GM12878 (cell line): ENCODE data around the gene DCAF7. TPM values are rescaled to one million over a fixed set of nuclear protein-coding genes. Genes with fewer than 3 reads are reported as not detected.

ENCODE experiments used
- ATAC-seq: fragments of 200-7000 bp; cut with Tn5 transposase; 3 replicates; pipeline ENCODE4 v1.9.1; 2020; ENCODE audit warnings: mild to moderate bottlenecking, moderate library complexity
- BruUV-seq: library from RNA; stranded (reverse); fragments of 400-500 nt; replicated peaks from 2 replicates; lab custom pipeline; 2021; lab: Mats Ljungman, UMichigan
- CTCF ChIA-PET: fragments of 300-600 bp; sonication (Branson Sonifier 250); formaldehyde crosslinking; extraction: SDS; loops from one replicate; lab custom pipeline; 2021; ENCODE audit warnings: inconsistent platforms; lab: Yijun Ruan, JAX
- POLR2A ChIA-PET: fragments of 350-600 bp; formaldehyde crosslinking; extraction: SDS; loops from one replicate; lab custom pipeline; 2021; ENCODE audit warnings: inconsistent platforms; lab: Charles Lee
- RAD21 ChIA-PET: fragments of 300-600 bp; sonication (Branson Sonifier 250); formaldehyde crosslinking; loops from one replicate; lab custom pipeline; 2023; ENCODE audit warnings: antibody characterized with exemption; ENCODE audit not compliant: unreplicated experiment; lab: Charles Lee
- SMC1A ChIA-PET: fragments of 300-600 bp; sonication (Branson Sonifier 250); formaldehyde crosslinking; loops from one replicate; lab custom pipeline; 2023; ENCODE audit not compliant: unreplicated experiment, uncharacterized antibody; lab: Charles Lee
- DNase-seq: peaks from one replicate; pipeline ENCODE4 v3.0.0-alpha.2; 2011; ENCODE audit warnings: low read depth, low spot score
- FAIRE-seq: peaks from 3 replicates; lab custom pipeline; 2011; peaks lifted over from hg19 to GRCh38; lab: Jason Lieb, UNC
- H2AFZ ChIP-seq: 2 replicates; pipeline ENCODE4 v1.6.0; 2011; ENCODE audit warnings: low read depth, low read length, control low read depth; ENCODE audit not compliant: control insufficient read depth
- H3K27ac ChIP-seq: 2 replicates; pipeline ENCODE4 v1.5.1; 2011; ENCODE audit warnings: control low read depth; ENCODE audit not compliant: control insufficient read depth, insufficient read depth
- H3K27me3 ChIP-seq, 2 experiments: replicated peaks in 1 of 2; 2 replicates each; pipeline versions ENCODE4 v1.6.0 to v1.6.1; 2011; ENCODE audit warnings: low read length in 1 of 2; ENCODE audit not compliant: control insufficient read depth in 2 of 2, insufficient read depth in 2 of 2
- H3K36me3 ChIP-seq, 2 experiments: 2 replicates each; pipeline ENCODE4 v1.5.1; 2011; ENCODE audit warnings: low read length in 1 of 2; ENCODE audit not compliant: control insufficient read depth in 2 of 2, insufficient read depth in 2 of 2
- H3K4me1 ChIP-seq: 2 replicates; pipeline ENCODE4 v1.6.1; 2011; ENCODE audit warnings: mild to moderate bottlenecking, low read length, moderate library complexity, mixed read lengths; ENCODE audit not compliant: control insufficient read depth, insufficient read depth
- H3K4me2 ChIP-seq: 2 replicates; pipeline ENCODE4 v1.6.0; 2011; ENCODE audit warnings: control low read depth; ENCODE audit not compliant: control insufficient read depth, insufficient read depth
- H3K4me3 ChIP-seq: fragments of 200-600 bp; sonication (generic); 2 replicates; pipeline ENCODE4 v1.5.1; 2016
- H3K79me2 ChIP-seq: 2 replicates; pipeline ENCODE4 v1.6.0; 2011; ENCODE audit warnings: low read length; ENCODE audit not compliant: control insufficient read depth, insufficient read depth
- H3K9ac ChIP-seq: 2 replicates; pipeline ENCODE4 v1.8.0; 2011; ENCODE audit warnings: low read length, control low read depth, mixed read lengths; ENCODE audit not compliant: control insufficient read depth, insufficient read depth
- H3K9me3 ChIP-seq: replicated peaks from 3 replicates; pipeline ENCODE4 v1.5.1; 2011; ENCODE audit warnings: mild to moderate bottlenecking, low read length; ENCODE audit not compliant: control insufficient read depth, insufficient read depth
- H4K20me1 ChIP-seq: 2 replicates; pipeline ENCODE4 v1.6.0; 2011; ENCODE audit not compliant: control insufficient read depth, insufficient read depth
- ATF2 ChIP-seq: IDR thresholded peaks from 2 replicates; pipeline ENCODE4 v1.6.1; 2012; ENCODE audit warnings: low read length, inconsistent platforms
- BHLHE40 ChIP-seq, 2 experiments: fragments of 450-650 bp in 1 of 2; IDR thresholded peaks; 2 replicates each; pipeline ENCODE4 v1.6.1; 2011 to 2017; ENCODE audit warnings: low read depth in 2 of 2, borderline replicate concordance in 1 of 2, improper control_type of control experiment in 1 of 2, low read length in 1 of 2, mild to moderate bottlenecking in 1 of 2
- BRCA1 ChIP-seq: IDR thresholded peaks from 2 replicates; pipeline ENCODE4 v1.6.1; 2011; ENCODE audit warnings: low read depth, low read length, improper control_type of control experiment
- CEBPZ ChIP-seq: fragments of 150-350 bp; IDR thresholded peaks from 2 replicates; pipeline ENCODE4 v1.6.1; 2016; ENCODE audit warnings: low read depth, low read length
- CREB1 ChIP-seq: IDR thresholded peaks from 2 replicates; pipeline ENCODE4 v1.6.1; 2012; ENCODE audit warnings: low read depth, mild to moderate bottlenecking, inconsistent platforms
- EGR1 ChIP-seq, 2 experiments: IDR thresholded peaks; 1 replicate in 1 of 2; 2 replicates in 1 of 2; pipeline ENCODE4 v1.6.1; 2011 to 2012; ENCODE audit warnings: low read depth in 2 of 2, low read length in 2 of 2, borderline replicate concordance in 1 of 2, mild to moderate bottlenecking in 1 of 2, moderate library complexity in 1 of 2
- GABPA ChIP-seq: IDR thresholded peaks from 2 replicates; pipeline ENCODE4 v1.6.1; 2014; ENCODE audit warnings: antibody characterized with exemption, low read depth, mild to moderate bottlenecking, inconsistent platforms
- GATAD2B ChIP-seq: fragments of 450-650 bp; conservative IDR thresholded peaks from 2 replicates; pipeline ENCODE4 v1.6.1; 2017; ENCODE audit warnings: low read depth, mild to moderate bottlenecking, moderate library complexity
- LARP7 ChIP-seq: fragments of 450-650 bp; IDR thresholded peaks from 2 replicates; pipeline ENCODE4 v1.6.1; 2017; ENCODE audit warnings: mild to moderate bottlenecking
- NR2C1 ChIP-seq: fragments of 450-650 bp; IDR thresholded peaks from 2 replicates; pipeline ENCODE4 v1.6.1; 2017; ENCODE audit warnings: antibody characterized with exemption, mild to moderate bottlenecking, moderate library complexity
- SMC3 ChIP-seq: IDR thresholded peaks from 2 replicates; pipeline ENCODE4 v1.6.1; 2011; ENCODE audit warnings: low read length, improper control_type of control experiment, borderline replicate concordance
- SREBF1 ChIP-seq: IDR thresholded peaks from 2 replicates; pipeline ENCODE4 v1.6.1; 2012; ENCODE audit warnings: mild to moderate bottlenecking, low read length
- STAT3 ChIP-seq: IDR thresholded peaks from 2 replicates; pipeline ENCODE4 v1.6.1; 2011; ENCODE audit warnings: low read depth, low read length, improper control_type of control experiment
- USF1 ChIP-seq: IDR thresholded peaks from 2 replicates; pipeline ENCODE4 v1.6.1; 2011; ENCODE audit warnings: borderline replicate concordance, low read depth, mild to moderate bottlenecking, moderate library complexity, mixed read lengths, low read length; ENCODE audit not compliant: insufficient read depth; ENCODE audit errors: extremely low read length
- WRNIP1 ChIP-seq: IDR thresholded peaks from 2 replicates; pipeline ENCODE4 v1.6.1; 2011; ENCODE audit warnings: low read depth, low read length, improper control_type of control experiment, borderline replicate concordance
- YY1 ChIP-seq: IDR thresholded peaks from 2 replicates; pipeline ENCODE4 v1.6.1; 2011; ENCODE audit warnings: low read depth, mild to moderate bottlenecking, low read length
- ZSCAN29 ChIP-seq: fragments of 450-650 bp; IDR thresholded peaks from 2 replicates; pipeline ENCODE4 v1.6.1; 2017; ENCODE audit warnings: mild to moderate bottlenecking, moderate library complexity
- WGBS: methylation state at CpG from one replicate; pipeline ENCODE4 v1.1.6; 2016; ENCODE audit warnings: low lambda C conversion rate; ENCODE audit not compliant: insufficient replicate concordance, insufficient coverage; ENCODE audit errors: missing lambda C conversion rate; 5-methylcytosine and 5-hydroxymethylcytosine counted together
- in situ Hi-C: fragments of 300-500 bp; cut with MboI; formaldehyde crosslinking; loops from 9 replicates; pipeline ENCODE4 v1.14.3; 2018; ENCODE audit warnings: mixed read lengths
- intact Hi-C: fragments of 100-400 bp; cut with micrococcal nuclease; formaldehyde crosslinking; loops from one replicate; pipeline ENCODE4 v1.14.2; 2022; ENCODE audit not compliant: unreplicated experiment
- polyA plus RNA-seq, 11 experiments: library from polyadenylated mRNA; depleted of rRNA in 4 of 11; unstranded in 6 of 11; stranded (reverse) in 5 of 11; fragments of >200 nt; fragmentation: Nextera tagmentation in 4 of 11; fragmentation: Illumina TruSeq in 1 of 11; extraction: Ambion mirVana in 4 of 11; extraction: Trizol in 1 of 11; gene quantifications; 1 replicate in 1 of 11; 2 replicates in 10 of 11; pipeline versions ENCODE4 v1.2.1 to v1.2.3, GENCODE V29; 2011 to 2016; ENCODE audit warnings: inconsistent platforms in 2 of 11, missing spikeins in 2 of 11, low read depth in 1 of 11
- total RNA-seq, 4 experiments: library from RNA; depleted of rRNA in 3 of 4; stranded (reverse); fragments of >200 nt in 3 of 4; fragmentation: Illumina TruSeq in 1 of 4; extraction: Trizol in 1 of 4; gene quantifications; 2 replicates each; pipeline versions ENCODE4 v1.2.1 to v1.2.3, GENCODE V29; 2013 to 2021

Gene DCAF7
- total and polyA plus RNA-seq, 10 of the 15 experiments (the other 5 are each of a cell fraction or from before 2014, with no cell fraction given): 27.0 to 103 (median 54.5) TPM

GRCh38 chr17:63622574-63623390 is 72.5 kb downstream of the DCAF7 start:
- FAIRE-seq (no peak), ATAC-seq (peak; percentile 12; the same call in 2 of the 3 replicates), DNase-seq (no peak)
- ChIA-PET CTCF (interaction anchor here (1.0 to 3.3 kb wide), 8 partner anchors 11 to 216 kb away, joined by 3 to 24 read pairs (median 4); no protein-coding TSS in a partner anchor), RAD21 (interaction anchor here (0.5 to 1.6 kb wide), 12 partner anchors 11 to 884 kb away, joined by 3 to 15 read pairs (median 4); partner anchors contain the start of genes CEP95 and DCAF7), SMC1A (interaction anchor here (0.7 to 2.6 kb wide), 10 partner anchors 8 to 76 kb away, joined by 3 to 11 read pairs (median 4); no protein-coding TSS in a partner anchor), POLR2A (interaction anchor here (0.8 to 3.0 kb wide), 16 partner anchors 11 to 883 kb away, joined by 3 to 13 read pairs (median 4); partner anchors contain the start of genes CCDC47, DCAF7, DDX42 and DDX5)
- 1% methylated on average over 60 of the region's 100 CpGs for WGBS
- Histone ChIP-seq H3K4me2 (peak overlapping the region; percentile 81), H3K27me3 (no peaks in the 10 kb centered on the region), H3K9me3 (no peaks in the 10 kb centered on the region), H3K4me1 (peaks cover 5% of the 10 kb centered on the region; the same call in 1 of the 2 replicates), H3K36me3 (no peaks in the 10 kb centered on the region), H3K4me3 (peak overlapping the region; percentile 99), H2AFZ (peak overlapping the region; percentile 61), H3K9ac (peak overlapping the region; percentile 70), H3K79me2 (peaks cover 33% of the 10 kb centered on the region), H4K20me1 (no peaks in the 10 kb centered on the region), H3K27ac (peak overlapping the region; percentile 54)
- in situ Hi-C loops (no loop called here), intact Hi-C loops (loop anchor here (2.0 to 10.0 kb wide), 3 partner anchors 70 to 152 kb away; partner anchors contain the start of genes CCDC47, DCAF7 and DDX42)
- no TSS peak for BruUV-seq
- TF ChIP-seq STAT3: no peak
- TF ChIP-seq GATAD2B: peak; percentile 32; the same call in 1 of the 2 replicates
- TF ChIP-seq ATF2: no peak
- TF ChIP-seq USF1: no peak
- TF ChIP-seq SMC3: no peak
- no peak for TF ChIP-seq BRCA1
- TF ChIP-seq BHLHE40 (IDR thresholded peaks at IDR 0.05; ENCODE audit: borderline replicate concordance in 1 of 2, low read depth in 2 of 2, low read length in 1 of 2): no peak
- no peak for TF ChIP-seq NR2C1
- peak; percentile 64 for TF ChIP-seq YY1
- TF ChIP-seq CREB1: no peak
- TF ChIP-seq CEBPZ: no peak
- no peak for TF ChIP-seq EGR1 (IDR thresholded peaks at IDR 0.05; ENCODE audit: borderline replicate concordance in 1 of 2, low read depth in 2 of 2, low read length in 2 of 2)
- TF ChIP-seq LARP7: peak; percentile 47; the same call in 1 of the 2 replicates
- no peak for TF ChIP-seq SREBF1
- no peak for TF ChIP-seq WRNIP1
- TF ChIP-seq GABPA: no peak
- 0 out of 2 replicates have a peak, but pooled peaks have one; percentile 46 for TF ChIP-seq ZSCAN29
